ENCODE results near the gene NR2C1. TPM values are rescaled to one million over a fixed set of nuclear protein-coding genes. Genes with fewer than 3 reads are reported as not detected.

NR2C1 gene
- total RNA-seq, 1 experiment from 2014 or later = 45.4 TPM

GRCh38 chr12:95016120-95016519 is 57.3 kb downstream of the NR2C1 start:
- ATAC-seq = no peak
- TF ChIP-seq JAZF1 (CRISPR knock-in tag; IDR thresholded peaks at IDR 0.05) (no peak), ATF2 (CRISPR knock-in tag; IDR thresholded peaks at IDR 0.05; ENCODE audit: borderline replicate concordance, low read depth) (no peak), NR2C2 (CRISPR knock-in tag; IDR thresholded peaks at IDR 0.05) (no peak), PRRX2 (CRISPR knock-in tag; IDR thresholded peaks at IDR 0.05) (no peak), ZNF232 (CRISPR knock-in tag; IDR thresholded peaks at IDR 0.05) (no peak), KAT7 (CRISPR knock-in tag; IDR thresholded peaks at IDR 0.05; ENCODE audit: borderline replicate concordance) (no peak), USF1 (CRISPR knock-in tag; IDR thresholded peaks at IDR 0.05) (no peak), IRF2 (CRISPR knock-in tag; IDR thresholded peaks at IDR 0.05; ENCODE audit: borderline replicate concordance, low read depth) (no peak), FOXK1 (CRISPR knock-in tag; IDR thresholded peaks at IDR 0.05) (no peak), NFATC4 (CRISPR knock-in tag; IDR thresholded peaks at IDR 0.05) (no peak), MXD4 (CRISPR knock-in tag; IDR thresholded peaks at IDR 0.05; ENCODE audit: borderline replicate concordance) (no peak), MLX (CRISPR knock-in tag; IDR thresholded peaks at IDR 0.05) (no peak), TEAD4 (CRISPR knock-in tag; IDR thresholded peaks at IDR 0.05) (no peak)
- TF ChIP-seq, protein P1, sequence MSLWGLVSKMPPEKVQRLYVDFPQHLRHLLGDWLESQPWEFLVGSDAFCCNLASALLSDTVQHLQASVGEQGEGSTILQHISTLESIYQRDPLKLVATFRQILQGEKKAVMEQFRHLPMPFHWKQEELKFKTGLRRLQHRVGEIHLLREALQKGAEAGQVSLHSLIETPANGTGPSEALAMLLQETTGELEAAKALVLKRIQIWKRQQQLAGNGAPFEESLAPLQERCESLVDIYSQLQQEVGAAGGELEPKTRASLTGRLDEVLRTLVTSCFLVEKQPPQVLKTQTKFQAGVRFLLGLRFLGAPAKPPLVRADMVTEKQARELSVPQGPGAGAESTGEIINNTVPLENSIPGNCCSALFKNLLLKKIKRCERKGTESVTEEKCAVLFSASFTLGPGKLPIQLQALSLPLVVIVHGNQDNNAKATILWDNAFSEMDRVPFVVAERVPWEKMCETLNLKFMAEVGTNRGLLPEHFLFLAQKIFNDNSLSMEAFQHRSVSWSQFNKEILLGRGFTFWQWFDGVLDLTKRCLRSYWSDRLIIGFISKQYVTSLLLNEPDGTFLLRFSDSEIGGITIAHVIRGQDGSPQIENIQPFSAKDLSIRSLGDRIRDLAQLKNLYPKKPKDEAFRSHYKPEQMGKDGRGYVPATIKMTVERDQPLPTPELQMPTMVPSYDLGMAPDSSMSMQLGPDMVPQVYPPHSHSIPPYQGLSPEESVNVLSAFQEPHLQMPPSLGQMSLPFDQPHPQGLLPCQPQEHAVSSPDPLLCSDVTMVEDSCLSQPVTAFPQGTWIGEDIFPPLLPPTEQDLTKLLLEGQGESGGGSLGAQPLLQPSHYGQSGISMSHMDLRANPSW (CRISPR knock-in tag; conservative IDR thresholded peaks at IDR 0.05; ENCODE audit: low read depth) = no peak
- TF ChIP-seq, protein P2, sequence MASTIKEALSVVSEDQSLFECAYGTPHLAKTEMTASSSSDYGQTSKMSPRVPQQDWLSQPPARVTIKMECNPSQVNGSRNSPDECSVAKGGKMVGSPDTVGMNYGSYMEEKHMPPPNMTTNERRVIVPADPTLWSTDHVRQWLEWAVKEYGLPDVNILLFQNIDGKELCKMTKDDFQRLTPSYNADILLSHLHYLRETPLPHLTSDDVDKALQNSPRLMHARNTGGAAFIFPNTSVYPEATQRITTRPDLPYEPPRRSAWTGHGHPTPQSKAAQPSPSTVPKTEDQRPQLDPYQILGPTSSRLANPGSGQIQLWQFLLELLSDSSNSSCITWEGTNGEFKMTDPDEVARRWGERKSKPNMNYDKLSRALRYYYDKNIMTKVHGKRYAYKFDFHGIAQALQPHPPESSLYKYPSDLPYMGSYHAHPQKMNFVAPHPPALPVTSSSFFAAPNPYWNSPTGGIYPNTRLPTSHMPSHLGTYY (CRISPR knock-in tag; IDR thresholded peaks at IDR 0.05) = no peak
- DNase-seq (ENCODE audit: low spot score) = no peak
- CTCF ChIA-PET = no interaction called here
- Mint-ChIP-seq H3K9me3 (peaks cover 9% of the 10 kb centered on the region), H3K27ac (no peak overlapping the region), H3K36me3 (peaks cover 2% of the 10 kb centered on the region; the same call in 1 of the 2 replicates), H3K4me1 (no peaks in the 10 kb centered on the region), H3K4me3 (no peak overlapping the region), H3K27me3 (ENCODE audit: low read depth) (no peaks in the 10 kb centered on the region; the same call in 1 of the 2 replicates)
- POLR2A ChIA-PET = no interaction called here

- Mint-ChIP-seq H3K27ac (no peak overlapping the region), H3K27me3 (ENCODE audit: low read depth) (no peaks in the 10 kb centered on the region; the same call in 1 of the 2 replicates), H3K36me3 (peaks cover 2% of the 10 kb centered on the region; the same call in 1 of the 2 replicates), H3K9me3 (peaks cover 9% of the 10 kb centered on the region), H3K4me3 (no peak overlapping the region), H3K4me1 (no peaks in the 10 kb centered on the region)
- CTCF ChIA-PET = interaction anchor here (0.7 to 1.2 kb wide), 3 partner anchors 11 to 219 kb away, joined by 3 to 4 read pairs (median 3); partner anchors contain the start of gene NDUFA12
- no peak for ATAC-seq
- POLR2A ChIA-PET = interaction anchor here (1.0 kb wide), 1 partner anchor 11 kb away, joined by 3 read pairs; the partner anchor contains the start of gene NDUFA12
- TF ChIP-seq, protein P3, sequence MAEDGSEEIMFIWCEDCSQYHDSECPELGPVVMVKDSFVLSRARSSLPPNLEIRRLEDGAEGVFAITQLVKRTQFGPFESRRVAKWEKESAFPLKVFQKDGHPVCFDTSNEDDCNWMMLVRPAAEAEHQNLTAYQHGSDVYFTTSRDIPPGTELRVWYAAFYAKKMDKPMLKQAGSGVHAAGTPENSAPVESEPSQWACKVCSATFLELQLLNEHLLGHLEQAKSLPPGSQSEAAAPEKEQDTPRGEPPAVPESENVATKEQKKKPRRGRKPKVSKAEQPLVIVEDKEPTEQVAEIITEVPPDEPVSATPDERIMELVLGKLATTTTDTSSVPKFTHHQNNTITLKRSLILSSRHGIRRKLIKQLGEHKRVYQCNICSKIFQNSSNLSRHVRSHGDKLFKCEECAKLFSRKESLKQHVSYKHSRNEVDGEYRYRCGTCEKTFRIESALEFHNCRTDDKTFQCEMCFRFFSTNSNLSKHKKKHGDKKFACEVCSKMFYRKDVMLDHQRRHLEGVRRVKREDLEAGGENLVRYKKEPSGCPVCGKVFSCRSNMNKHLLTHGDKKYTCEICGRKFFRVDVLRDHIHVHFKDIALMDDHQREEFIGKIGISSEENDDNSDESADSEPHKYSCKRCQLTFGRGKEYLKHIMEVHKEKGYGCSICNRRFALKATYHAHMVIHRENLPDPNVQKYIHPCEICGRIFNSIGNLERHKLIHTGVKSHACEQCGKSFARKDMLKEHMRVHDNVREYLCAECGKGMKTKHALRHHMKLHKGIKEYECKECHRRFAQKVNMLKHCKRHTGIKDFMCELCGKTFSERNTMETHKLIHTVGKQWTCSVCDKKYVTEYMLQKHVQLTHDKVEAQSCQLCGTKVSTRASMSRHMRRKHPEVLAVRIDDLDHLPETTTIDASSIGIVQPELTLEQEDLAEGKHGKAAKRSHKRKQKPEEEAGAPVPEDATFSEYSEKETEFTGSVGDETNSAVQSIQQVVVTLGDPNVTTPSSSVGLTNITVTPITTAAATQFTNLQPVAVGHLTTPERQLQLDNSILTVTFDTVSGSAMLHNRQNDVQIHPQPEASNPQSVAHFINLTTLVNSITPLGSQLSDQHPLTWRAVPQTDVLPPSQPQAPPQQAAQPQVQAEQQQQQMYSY (CRISPR knock-in tag; IDR thresholded peaks at IDR 0.05) = no peak
- TF ChIP-seq, protein P4, sequence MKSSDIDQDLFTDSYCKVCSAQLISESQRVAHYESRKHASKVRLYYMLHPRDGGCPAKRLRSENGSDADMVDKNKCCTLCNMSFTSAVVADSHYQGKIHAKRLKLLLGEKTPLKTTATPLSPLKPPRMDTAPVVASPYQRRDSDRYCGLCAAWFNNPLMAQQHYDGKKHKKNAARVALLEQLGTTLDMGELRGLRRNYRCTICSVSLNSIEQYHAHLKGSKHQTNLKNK (CRISPR knock-in tag; IDR thresholded peaks at IDR 0.05) = no peak
- no peak for DNase-seq (ENCODE audit: low spot score)
Measured at GRCh38 chr12:95014554-95014953, 58.9 kb downstream of the NR2C1 start.
